GM18511 (cell line): ENCODE results near the gene SREBF1.

ENCODE experiments used
- ATAC-seq: cut with Tn5 transposase; IDR thresholded peaks from one replicate; pipeline ENCODE4 v1.9.1; 2021; ENCODE audit warnings: mild to moderate bottlenecking, moderate library complexity; ENCODE audit not compliant: unreplicated experiment

The SREBF1 gene

GRCh38 chr17:17766077-17766743 is 70.6 kb downstream of the SREBF1 start:
- ATAC-seq, result peak; percentile 81

GRCh38 chr17:17765359-17766076 is 71.3 kb downstream of the SREBF1 start:
- ATAC-seq, result no peak

GRCh38 chr17:17763734-17764133 is 73.1 kb downstream of the SREBF1 start:
- ATAC-seq, result no peak

- no peak for ATAC-seq
These were observed 73.7 kb downstream of the SREBF1 start for GRCh38 chr17:17763136-17763535.

- ATAC-seq, result no peak
These were observed 74.1 kb downstream of the SREBF1 start for GRCh38 chr17:17762744-17763105.
